MM.1S (cell line): ENCODE measurements around the gene SPA17.

Experiments
- EZH2 ChIP-seq: fragments of 300-600 bp; sonication (generic); optimal IDR thresholded peaks from 2 replicates; pipeline ENCODE3; 2017; ENCODE audit warnings: low read depth, mild to moderate bottlenecking, antibody characterized with exemption, low read length, mixed read lengths
- TF ChIP-seq, protein P1 (sequence below): fragments of 300-600 bp; sonication (generic); IDR thresholded peaks from 2 replicates; pipeline ENCODE4 v1.5.1; 2016; ENCODE audit warnings: antibody characterized with exemption, low read length, mixed read lengths

- TF ChIP-seq, protein P1, sequence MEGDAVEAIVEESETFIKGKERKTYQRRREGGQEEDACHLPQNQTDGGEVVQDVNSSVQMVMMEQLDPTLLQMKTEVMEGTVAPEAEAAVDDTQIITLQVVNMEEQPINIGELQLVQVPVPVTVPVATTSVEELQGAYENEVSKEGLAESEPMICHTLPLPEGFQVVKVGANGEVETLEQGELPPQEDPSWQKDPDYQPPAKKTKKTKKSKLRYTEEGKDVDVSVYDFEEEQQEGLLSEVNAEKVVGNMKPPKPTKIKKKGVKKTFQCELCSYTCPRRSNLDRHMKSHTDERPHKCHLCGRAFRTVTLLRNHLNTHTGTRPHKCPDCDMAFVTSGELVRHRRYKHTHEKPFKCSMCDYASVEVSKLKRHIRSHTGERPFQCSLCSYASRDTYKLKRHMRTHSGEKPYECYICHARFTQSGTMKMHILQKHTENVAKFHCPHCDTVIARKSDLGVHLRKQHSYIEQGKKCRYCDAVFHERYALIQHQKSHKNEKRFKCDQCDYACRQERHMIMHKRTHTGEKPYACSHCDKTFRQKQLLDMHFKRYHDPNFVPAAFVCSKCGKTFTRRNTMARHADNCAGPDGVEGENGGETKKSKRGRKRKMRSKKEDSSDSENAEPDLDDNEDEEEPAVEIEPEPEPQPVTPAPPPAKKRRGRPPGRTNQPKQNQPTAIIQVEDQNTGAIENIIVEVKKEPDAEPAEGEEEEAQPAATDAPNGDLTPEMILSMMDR, result peak; percentile 18
- TF ChIP-seq EZH2, result no peak
Observed at GRCh38 chr11:124670732-124671131, 3.0 kb upstream of the SPA17 start.
